ENCODE results near the gene FOLR3.
"Not testable (repeated sequence)": the region's sequence is repeated elsewhere in the genome, so short reads cannot be mapped to it uniquely, and the experiment has no call there.

The FOLR3 gene

GRCh38 chr11:72169046-72169555 is 33.6 kb downstream of the FOLR3 start:
- DNase-seq = not testable (repeated sequence)

GRCh38 chr11:72169754-72170153 is 34.2 kb downstream of the FOLR3 start:
- DNase-seq = not testable (repeated sequence)

GRCh38 chr11:72172043-72172442 is 36.5 kb downstream of the FOLR3 start:
- DNase-seq = not testable (repeated sequence)

- no peak for DNase-seq
Measured at GRCh38 chr11:72173291-72173690, 37.8 kb downstream of the FOLR3 start.

GRCh38 chr11:72174302-72175070 is 39.0 kb downstream of the FOLR3 start:
- DNase-seq = no peak

- no peak for DNase-seq
Measured at GRCh38 chr11:72177656-72178055, 42.1 kb downstream of the FOLR3 start.

GRCh38 chr11:72179049-72179803 is 43.7 kb downstream of the FOLR3 start:
- no peak for DNase-seq

GRCh38 chr11:72179804-72180396 is 44.4 kb downstream of the FOLR3 start:
- no peak for DNase-seq

GRCh38 chr11:72180892-72181552 is 45.5 kb downstream of the FOLR3 start:
- DNase-seq = not testable (repeated sequence)

- not testable (repeated sequence) for DNase-seq
Measured at GRCh38 chr11:72181553-72181958, 46.0 kb downstream of the FOLR3 start.

- DNase-seq = no peak
Measured at GRCh38 chr11:72188267-72188666, 52.7 kb downstream of the FOLR3 start.

All from NCI-H1436 (cell line).